Stimulated activated CD8-positive, alpha-beta memory T cell treated with anti-CD3 and anti-CD28 coated beads, Interleukin-4, amount 100 ng/mL, for 4 hours (primary cell): ENCODE data around the gene OR52A1.

Experiments
- DNase-seq, 2 donors: peaks; one replicate each; pipeline ENCODE4 v3.0.0-alpha.2; 2020; ENCODE audit warnings: low read depth in 2 of 2, low spot score in 1 of 2

The OR52A1 gene

GRCh38 chr11:5136261-5136660 lies 18.3 kb downstream of the OR52A1 start:
- no peak for DNase-seq

GRCh38 chr11:5131584-5132335 lies 22.8 kb downstream of the OR52A1 start:
- no peak for DNase-seq

DNA sequence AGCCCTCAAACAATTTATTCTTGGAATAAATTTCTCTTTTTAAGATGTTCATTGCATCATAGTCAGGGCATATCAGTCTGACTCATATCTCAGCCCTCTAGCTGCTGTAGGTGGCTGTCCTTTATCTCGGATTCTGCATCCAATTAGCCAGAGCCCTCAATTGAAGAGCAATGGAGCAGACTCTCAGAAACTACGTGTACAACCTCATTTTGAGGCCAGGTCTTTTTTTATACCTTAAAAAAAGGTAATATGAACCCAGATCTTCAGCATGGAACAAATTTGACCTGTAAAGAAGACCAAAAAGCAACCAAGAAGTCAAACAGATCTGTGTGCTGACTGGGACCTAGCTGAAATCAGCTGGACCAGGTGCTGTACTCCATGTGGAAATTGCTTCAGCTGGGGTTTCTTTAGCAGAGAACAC lies 25.1 kb downstream of the OR52A1 start:
- DNase-seq, result no peak

GRCh38 chr11:5124891-5125620 lies 29.5 kb downstream of the OR52A1 start:
- DNase-seq, result no peak

- DNase-seq, result no peak
Measured at GRCh38 chr11:5123802-5124521, 30.6 kb downstream of the OR52A1 start.

DNA sequence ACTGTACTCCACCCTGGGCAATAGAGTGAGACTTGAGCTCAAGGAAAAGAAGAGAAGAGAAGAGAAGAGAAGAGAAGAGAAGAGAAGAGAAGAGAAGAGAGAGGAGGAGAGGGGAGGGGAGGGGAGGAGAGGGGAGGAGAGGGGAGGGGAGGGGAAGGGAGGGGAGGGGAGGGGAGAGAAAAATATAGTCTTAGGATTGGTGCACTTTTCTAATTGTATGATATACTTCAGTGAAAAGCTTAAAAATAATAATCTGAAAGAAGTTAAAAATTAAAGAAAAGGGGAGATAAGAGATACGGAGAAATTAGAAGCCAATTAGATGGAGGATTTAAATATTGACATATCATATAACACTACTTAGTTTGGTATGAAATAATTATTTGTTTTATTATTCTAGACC lies 35.7 kb downstream of the OR52A1 start:
- DNase-seq, result no peak

GRCh38 chr11:5117588-5117987 lies 37.0 kb downstream of the OR52A1 start:
- DNase-seq, result no peak

DNA sequence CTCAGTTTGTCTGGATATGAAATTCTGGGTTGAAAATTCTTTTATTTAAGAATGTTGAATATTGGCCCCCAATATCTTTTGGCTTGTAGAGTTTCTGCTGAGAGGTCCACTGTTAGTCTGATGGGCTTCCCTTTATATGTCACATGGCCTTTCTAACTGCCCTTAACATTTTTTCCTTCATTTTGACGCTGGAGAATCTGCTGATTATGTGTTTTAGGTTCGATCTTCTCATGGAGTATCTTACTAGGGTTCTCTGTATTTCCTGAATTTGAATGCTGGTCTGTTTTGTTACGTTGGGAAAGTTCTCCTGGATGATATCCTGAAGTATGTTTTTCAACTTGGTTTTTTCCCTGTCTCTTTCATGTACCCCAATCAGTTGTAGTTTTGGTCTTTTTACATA lies 39.2 kb downstream of the OR52A1 start:
- DNase-seq, result no peak

GRCh38 chr11:5107285-5107684 lies 47.3 kb downstream of the OR52A1 start:
- DNase-seq, result no peak

- DNase-seq, result no peak
Measured at GRCh38 chr11:5103066-5103465, 51.5 kb downstream of the OR52A1 start.

DNA sequence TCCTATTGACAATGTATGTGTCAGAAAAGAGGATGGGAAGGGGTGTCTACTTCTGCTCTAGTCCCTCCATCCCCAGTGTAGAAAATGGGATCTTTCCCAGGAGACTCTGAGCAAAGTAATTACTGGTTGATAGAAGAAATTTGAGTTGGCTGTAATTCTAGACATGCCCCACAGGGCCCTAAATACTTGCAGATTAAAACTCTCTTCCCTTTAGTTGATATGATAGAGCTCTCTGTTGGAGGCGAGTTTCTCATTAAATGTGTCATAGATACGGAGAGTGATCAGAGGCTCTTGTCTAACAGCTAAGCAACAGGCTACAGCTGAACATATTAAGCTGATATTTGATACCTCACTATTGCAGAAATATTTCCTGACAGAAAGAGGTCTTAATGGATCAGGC lies 52.3 kb downstream of the OR52A1 start:
- DNase-seq, result no peak

GRCh38 chr11:5096011-5096410 lies 58.5 kb downstream of the OR52A1 start:
- DNase-seq, result no peak
